ENCODE results near the gene FAM168A. TPM values are rescaled to one million over a fixed set of nuclear protein-coding genes. Genes with fewer than 3 reads are reported as not detected.
A peak's percentile ranks its signal among the peaks of the same experiment; 100 is the strongest.

The FAM168A gene
- total and polyA plus RNA-seq, 9 donors, result 16.7 to 45.5 (median 39.5) TPM

DNA sequence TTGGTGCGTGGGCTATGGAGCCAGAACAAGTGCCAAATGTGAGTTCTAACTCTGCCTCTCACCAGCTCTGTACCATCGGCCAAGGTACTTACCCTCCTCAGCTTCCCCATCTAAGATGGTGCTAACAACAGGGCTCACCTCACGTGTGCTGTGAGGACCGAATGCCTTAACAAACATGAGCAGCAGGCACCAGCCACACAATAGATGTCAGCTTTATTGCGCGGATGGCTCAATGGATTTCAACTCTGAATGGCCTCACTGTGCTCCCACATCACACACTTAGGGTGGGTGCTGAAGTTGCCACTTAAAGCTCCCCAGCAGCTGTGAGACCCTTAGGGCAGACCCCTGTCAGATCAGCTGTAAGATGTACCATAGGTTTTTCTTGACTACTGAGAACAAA is 197.6 kb downstream of the FAM168A start:
- intact Hi-C loops (cut with DNase I), result loop anchor here in 1 of 4 donors (5.0 kb wide), 1 partner anchor 257 kb away; no protein-coding TSS in a partner anchor
- DNase-seq, result no peak
- no peak for TF ChIP-seq POLR2A (IDR thresholded peaks at IDR 0.05)
- TF ChIP-seq, protein P1, sequence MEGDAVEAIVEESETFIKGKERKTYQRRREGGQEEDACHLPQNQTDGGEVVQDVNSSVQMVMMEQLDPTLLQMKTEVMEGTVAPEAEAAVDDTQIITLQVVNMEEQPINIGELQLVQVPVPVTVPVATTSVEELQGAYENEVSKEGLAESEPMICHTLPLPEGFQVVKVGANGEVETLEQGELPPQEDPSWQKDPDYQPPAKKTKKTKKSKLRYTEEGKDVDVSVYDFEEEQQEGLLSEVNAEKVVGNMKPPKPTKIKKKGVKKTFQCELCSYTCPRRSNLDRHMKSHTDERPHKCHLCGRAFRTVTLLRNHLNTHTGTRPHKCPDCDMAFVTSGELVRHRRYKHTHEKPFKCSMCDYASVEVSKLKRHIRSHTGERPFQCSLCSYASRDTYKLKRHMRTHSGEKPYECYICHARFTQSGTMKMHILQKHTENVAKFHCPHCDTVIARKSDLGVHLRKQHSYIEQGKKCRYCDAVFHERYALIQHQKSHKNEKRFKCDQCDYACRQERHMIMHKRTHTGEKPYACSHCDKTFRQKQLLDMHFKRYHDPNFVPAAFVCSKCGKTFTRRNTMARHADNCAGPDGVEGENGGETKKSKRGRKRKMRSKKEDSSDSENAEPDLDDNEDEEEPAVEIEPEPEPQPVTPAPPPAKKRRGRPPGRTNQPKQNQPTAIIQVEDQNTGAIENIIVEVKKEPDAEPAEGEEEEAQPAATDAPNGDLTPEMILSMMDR (IDR thresholded peaks at IDR 0.05), result no peak
- TF ChIP-seq EP300 (IDR thresholded peaks at IDR 0.05), result no peak
- no peaks in the 10 kb centered on the region for H3K4me1 ChIP-seq (ENCODE audit: insufficient read depth)
- WGBS, 3 donors, result 89 to 92% (median 89%) methylated on average over 6 of the region's 6 CpGs
- no peak overlapping the region for H3K4me3 ChIP-seq
- H3K36me3 ChIP-seq, result no peaks in the 10 kb centered on the region
- H3K9me3 ChIP-seq, result no peaks in the 10 kb centered on the region
- no peak overlapping the region for H3K27ac ChIP-seq
- H3K27me3 ChIP-seq, result no peaks in the 10 kb centered on the region

DNA sequence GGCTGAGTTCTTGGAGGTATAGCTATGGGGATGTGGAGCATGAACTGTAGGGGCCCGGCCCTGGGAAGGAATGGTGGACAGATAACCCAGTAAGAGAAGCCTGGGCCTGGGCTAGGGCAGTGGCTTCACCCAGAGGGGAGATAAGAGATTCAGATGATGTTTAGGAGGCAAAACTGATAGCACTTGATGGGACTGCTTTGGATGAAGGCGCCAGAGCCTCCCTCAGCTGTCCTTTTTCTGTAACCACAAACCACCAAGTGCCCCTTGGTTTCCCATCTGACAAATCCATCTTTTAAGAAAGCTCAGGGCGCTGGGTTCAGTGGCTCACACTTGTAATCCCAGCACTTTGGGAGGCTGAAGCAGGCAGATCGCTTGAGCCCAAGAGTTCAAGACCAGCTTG is 198.3 kb downstream of the FAM168A start:
- TF ChIP-seq POLR2A (IDR thresholded peaks at IDR 0.05) (no peak), EP300 (IDR thresholded peaks at IDR 0.05) (no peak)
- TF ChIP-seq, protein P1 (IDR thresholded peaks at IDR 0.05), result no peak
- Histone ChIP-seq H3K27ac (no peak overlapping the region), H3K9me3 (no peaks in the 10 kb centered on the region), H3K4me3 (no peak overlapping the region), H3K27me3 (no peaks in the 10 kb centered on the region), H3K36me3 (no peaks in the 10 kb centered on the region), H3K4me1 (ENCODE audit: insufficient read depth) (no peaks in the 10 kb centered on the region)
- peak in 1 of 5 donors; percentile 22 for DNase-seq
- intact Hi-C loops (cut with DNase I), result loop anchor here in 1 of 4 donors (5.0 to 10.0 kb wide), 2 partner anchors 105 to 258 kb away; no protein-coding TSS in a partner anchor
- WGBS, 3 donors, result 95 to 98% (median 96%) methylated on average over 4 of the region's 4 CpGs

DNA sequence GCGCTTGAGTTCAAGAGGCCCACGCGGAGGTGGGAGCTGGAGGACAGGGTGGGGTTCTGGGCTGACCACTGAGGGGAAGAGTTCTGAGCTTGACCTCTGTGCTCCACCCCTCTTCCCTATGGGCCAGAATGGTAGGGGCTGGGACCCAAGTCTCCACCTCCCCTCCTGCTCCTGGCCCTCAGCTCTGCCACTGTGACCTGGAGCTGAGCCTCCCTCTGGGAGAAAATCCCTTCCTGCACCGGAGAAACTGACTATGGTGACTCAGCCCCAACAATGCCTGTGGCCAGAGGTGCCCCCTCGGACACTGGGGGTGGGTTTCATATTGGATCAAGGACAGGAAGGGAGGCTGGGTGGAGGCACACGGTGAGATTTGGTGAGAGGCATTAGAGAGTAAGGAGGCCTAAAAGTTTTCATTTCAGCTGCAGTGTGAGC is 198.7 kb downstream of the FAM168A start:
- intact Hi-C loops (cut with DNase I), result loop anchor here in 1 of 4 donors (10.0 kb wide), 1 partner anchor 104 kb away; no protein-coding TSS in a partner anchor
- Histone ChIP-seq H3K27ac (no peak overlapping the region), H3K36me3 (no peaks in the 10 kb centered on the region), H3K27me3 (no peaks in the 10 kb centered on the region), H3K4me1 (ENCODE audit: insufficient read depth) (no peaks in the 10 kb centered on the region), H3K9me3 (no peaks in the 10 kb centered on the region), H3K4me3 (no peak overlapping the region)
- TF ChIP-seq, protein P1 (IDR thresholded peaks at IDR 0.05), result no peak
- TF ChIP-seq POLR2A (IDR thresholded peaks at IDR 0.05) (no peak), EP300 (IDR thresholded peaks at IDR 0.05) (no peak)
- 63 to 70% (median 65%) methylated on average over 6 of the region's 6 CpGs for WGBS, 3 donors
- DNase-seq, result peak in 2 of 5 donors; percentile 13 to 23

DNA sequence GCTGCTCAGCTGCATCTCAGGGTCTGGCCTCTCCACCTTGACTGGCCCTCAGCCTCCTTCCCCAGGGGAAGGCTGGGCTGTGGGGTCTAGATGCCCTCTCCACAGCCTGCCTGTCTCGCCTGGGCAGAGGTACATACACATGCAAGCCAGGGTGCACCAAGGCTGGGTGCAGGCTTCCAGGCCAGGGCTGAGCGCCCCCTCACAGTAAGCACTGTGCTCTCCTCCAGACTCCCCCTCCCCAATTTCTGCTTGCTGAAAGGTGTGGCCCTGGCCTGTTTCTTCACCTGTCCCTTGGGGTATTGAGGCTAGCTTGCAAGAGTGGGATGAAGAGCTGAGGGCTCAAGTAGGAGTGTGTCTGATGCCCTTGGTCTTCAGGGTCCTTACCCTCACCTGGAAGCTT is 199.2 kb downstream of the FAM168A start:
- H3K36me3 ChIP-seq, result no peaks in the 10 kb centered on the region
- H3K27me3 ChIP-seq, result no peaks in the 10 kb centered on the region
- no peaks in the 10 kb centered on the region for H3K9me3 ChIP-seq
- intact Hi-C loops (cut with DNase I), result loop anchor here in 1 of 4 donors (10.0 kb wide), 1 partner anchor 104 kb away; no protein-coding TSS in a partner anchor
- peak in 2 of 5 donors; percentile 13 to 20 for DNase-seq
- no peak for TF ChIP-seq EP300 (IDR thresholded peaks at IDR 0.05)
- TF ChIP-seq, protein P1 (IDR thresholded peaks at IDR 0.05), result no peak
- TF ChIP-seq POLR2A (IDR thresholded peaks at IDR 0.05), result no peak
- 70 to 100% (median 96%) methylated on average over 2 of the region's 2 CpGs for WGBS, 3 donors
- H3K27ac ChIP-seq, result no peak overlapping the region
- no peak overlapping the region for H3K4me3 ChIP-seq
- H3K4me1 ChIP-seq (ENCODE audit: insufficient read depth), result no peaks in the 10 kb centered on the region

All from ovary (tissue), 9 donors.